NB4 (cell line): Measurements from ENCODE around the gene MAPK14.

Experiments
- POLR2A ChIP-seq: IDR thresholded peaks from 2 replicates; pipeline ENCODE4 v1.6.1; 2011; ENCODE audit warnings: mild to moderate bottlenecking; ENCODE audit not compliant: insufficient read length; ENCODE audit errors: extremely low read depth
- TF ChIP-seq, protein P1 (sequence below): IDR thresholded peaks from one replicate; pipeline ENCODE4 v1.5.1; 2012; ENCODE audit warnings: low read depth, low read length

DNA sequence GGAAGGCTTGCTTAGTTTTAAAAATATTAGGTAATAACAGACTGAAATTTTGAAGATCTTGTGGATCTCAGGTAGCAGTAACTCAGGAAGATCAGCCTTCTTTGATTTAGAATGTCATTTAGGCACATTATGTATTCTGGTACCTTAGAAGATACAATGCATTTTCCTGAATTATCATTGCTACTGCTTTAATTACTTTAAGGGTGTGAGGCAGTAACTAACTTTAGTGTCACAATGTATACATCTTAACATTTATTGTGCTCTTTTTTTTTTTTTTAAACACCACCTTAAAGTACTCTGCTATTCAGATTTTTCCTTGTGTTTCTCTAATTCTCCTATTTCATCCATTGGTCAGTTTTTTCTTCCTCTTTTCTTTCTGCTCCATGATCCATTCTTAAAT is 13.3 kb downstream of the MAPK14 start:
- TF ChIP-seq, protein P1, sequence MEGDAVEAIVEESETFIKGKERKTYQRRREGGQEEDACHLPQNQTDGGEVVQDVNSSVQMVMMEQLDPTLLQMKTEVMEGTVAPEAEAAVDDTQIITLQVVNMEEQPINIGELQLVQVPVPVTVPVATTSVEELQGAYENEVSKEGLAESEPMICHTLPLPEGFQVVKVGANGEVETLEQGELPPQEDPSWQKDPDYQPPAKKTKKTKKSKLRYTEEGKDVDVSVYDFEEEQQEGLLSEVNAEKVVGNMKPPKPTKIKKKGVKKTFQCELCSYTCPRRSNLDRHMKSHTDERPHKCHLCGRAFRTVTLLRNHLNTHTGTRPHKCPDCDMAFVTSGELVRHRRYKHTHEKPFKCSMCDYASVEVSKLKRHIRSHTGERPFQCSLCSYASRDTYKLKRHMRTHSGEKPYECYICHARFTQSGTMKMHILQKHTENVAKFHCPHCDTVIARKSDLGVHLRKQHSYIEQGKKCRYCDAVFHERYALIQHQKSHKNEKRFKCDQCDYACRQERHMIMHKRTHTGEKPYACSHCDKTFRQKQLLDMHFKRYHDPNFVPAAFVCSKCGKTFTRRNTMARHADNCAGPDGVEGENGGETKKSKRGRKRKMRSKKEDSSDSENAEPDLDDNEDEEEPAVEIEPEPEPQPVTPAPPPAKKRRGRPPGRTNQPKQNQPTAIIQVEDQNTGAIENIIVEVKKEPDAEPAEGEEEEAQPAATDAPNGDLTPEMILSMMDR = no peak
- no peak for TF ChIP-seq POLR2A
